Naive thymus-derived CD4-positive, alpha-beta T cell (primary cell): ENCODE data around the gene STK17B. TPM values are rescaled to one million over a fixed set of nuclear protein-coding genes. Genes with fewer than 3 reads are reported as not detected.

Experiments
- polyA plus RNA-seq, 2 donors: library from polyadenylated mRNA; unstranded; fragments of 300-500 nt; fragmentation: Illumina TruSeq; gene quantifications; one replicate each; pipeline ENCODE4 v1.2.3, GENCODE V29; 2021
- total RNA-seq, 6 experiments: library from RNA in 5 of 6; stranded (reverse) in 5 of 6; gene quantifications; 1 replicate in 5 of 6; 2 replicates in 1 of 6; pipeline ENCODE4 v1.2.3 and lab custom pipeline; 2021 to 2026

Gene STK17B
- total and polyA plus RNA-seq, 7 experiments from 2014 or later, result 66.0 to 513 (median 293) TPM

Other genes starting within 250 kb of the STK17B start
- gene DNAH7, start 102.7 kb downstream of the STK17B start, total RNA-seq, result not detected
- not detected for gene DNAH7, start 102.7 kb downstream of the STK17B start, polyA plus RNA-seq